ENCODE results near the gene ACAP2.

The ACAP2 gene

DNA sequence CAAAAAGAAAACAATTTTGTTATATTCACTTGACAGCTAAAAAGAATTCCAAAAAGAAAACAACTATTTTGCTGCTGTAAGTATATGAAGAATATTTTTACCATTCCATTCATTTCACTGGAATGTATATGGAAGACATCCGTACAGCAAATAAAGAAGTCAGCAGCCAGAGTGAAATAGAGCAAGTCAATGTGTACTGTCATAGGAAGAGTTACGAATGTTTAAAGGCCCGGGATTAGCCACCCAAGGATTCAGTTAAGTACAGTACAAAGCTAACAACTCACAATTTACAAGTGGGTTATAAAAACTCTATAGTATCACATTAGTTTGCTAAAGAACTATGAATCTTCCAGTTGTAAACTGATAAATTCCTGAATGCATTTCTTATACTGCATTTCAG lies 157.4 kb downstream of the ACAP2 start:
- H3K9me3 ChIP-seq: no peaks in the 10 kb centered on the region
- H3K36me3 ChIP-seq: peaks cover 91% of the 10 kb centered on the region
- no peak overlapping the region for H3K4me3 ChIP-seq (ENCODE audit: low read depth in 1 of 2, low read length in 1 of 2)
- H3K4me1 ChIP-seq (ENCODE audit: control insufficient read depth in 1 of 2, insufficient read depth in 1 of 2, low read depth in 1 of 2, low read length in 1 of 2): no peaks in the 10 kb centered on the region
- TF ChIP-seq, protein P1, sequence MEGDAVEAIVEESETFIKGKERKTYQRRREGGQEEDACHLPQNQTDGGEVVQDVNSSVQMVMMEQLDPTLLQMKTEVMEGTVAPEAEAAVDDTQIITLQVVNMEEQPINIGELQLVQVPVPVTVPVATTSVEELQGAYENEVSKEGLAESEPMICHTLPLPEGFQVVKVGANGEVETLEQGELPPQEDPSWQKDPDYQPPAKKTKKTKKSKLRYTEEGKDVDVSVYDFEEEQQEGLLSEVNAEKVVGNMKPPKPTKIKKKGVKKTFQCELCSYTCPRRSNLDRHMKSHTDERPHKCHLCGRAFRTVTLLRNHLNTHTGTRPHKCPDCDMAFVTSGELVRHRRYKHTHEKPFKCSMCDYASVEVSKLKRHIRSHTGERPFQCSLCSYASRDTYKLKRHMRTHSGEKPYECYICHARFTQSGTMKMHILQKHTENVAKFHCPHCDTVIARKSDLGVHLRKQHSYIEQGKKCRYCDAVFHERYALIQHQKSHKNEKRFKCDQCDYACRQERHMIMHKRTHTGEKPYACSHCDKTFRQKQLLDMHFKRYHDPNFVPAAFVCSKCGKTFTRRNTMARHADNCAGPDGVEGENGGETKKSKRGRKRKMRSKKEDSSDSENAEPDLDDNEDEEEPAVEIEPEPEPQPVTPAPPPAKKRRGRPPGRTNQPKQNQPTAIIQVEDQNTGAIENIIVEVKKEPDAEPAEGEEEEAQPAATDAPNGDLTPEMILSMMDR (IDR thresholded peaks at IDR 0.05): no peak
- H3K27ac ChIP-seq: no peak overlapping the region
- H3K27me3 ChIP-seq: no peaks in the 10 kb centered on the region

DNA sequence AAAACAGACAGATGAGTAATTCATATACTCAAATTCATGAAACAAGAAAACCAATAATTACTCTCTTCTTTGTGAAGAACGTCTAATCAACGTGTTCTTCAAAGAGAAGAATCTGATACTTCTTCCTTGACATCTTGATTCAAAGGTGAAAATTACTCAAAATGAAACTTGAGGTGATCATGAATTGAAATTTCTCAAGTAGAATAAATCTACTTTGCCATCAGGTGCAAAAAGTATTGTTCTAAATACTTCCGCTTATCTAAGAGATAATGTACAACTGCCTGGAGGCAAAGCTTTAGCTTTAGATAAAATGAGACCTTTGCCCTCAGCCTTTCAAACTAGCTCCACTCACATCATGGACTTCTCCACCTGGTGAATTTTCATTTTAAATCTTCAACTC lies 158.0 kb downstream of the ACAP2 start:
- no peak overlapping the region for H3K27ac ChIP-seq

GRCh38 chr3:195282961-195283360 lies 159.9 kb downstream of the ACAP2 start:
- no peak overlapping the region for H3K27ac ChIP-seq
- H3K4me3 ChIP-seq (ENCODE audit: low read depth in 1 of 2, low read length in 1 of 2): no peak overlapping the region
- no peaks in the 10 kb centered on the region for H3K4me1 ChIP-seq (ENCODE audit: control insufficient read depth in 1 of 2, insufficient read depth in 1 of 2, low read depth in 1 of 2, low read length in 1 of 2)
- TF ChIP-seq, protein P1 (IDR thresholded peaks at IDR 0.05): no peak
- H3K9me3 ChIP-seq: no peaks in the 10 kb centered on the region
- peaks cover 87% of the 10 kb centered on the region for H3K36me3 ChIP-seq
- H3K27me3 ChIP-seq: no peaks in the 10 kb centered on the region

More for the DNA sequence above, 158.0 kb downstream of the ACAP2 start:
- peaks cover 91% of the 10 kb centered on the region for H3K36me3 ChIP-seq
- H3K27me3 ChIP-seq: no peaks in the 10 kb centered on the region
- H3K4me1 ChIP-seq (ENCODE audit: control insufficient read depth in 1 of 2, insufficient read depth in 1 of 2, low read depth in 1 of 2, low read length in 1 of 2): no peaks in the 10 kb centered on the region
- TF ChIP-seq, protein P1 (IDR thresholded peaks at IDR 0.05): no peak
- H3K9me3 ChIP-seq: no peaks in the 10 kb centered on the region
- H3K4me3 ChIP-seq (ENCODE audit: low read depth in 1 of 2, low read length in 1 of 2): no peak overlapping the region

- Histone ChIP-seq H3K36me3 (peaks cover 42% of the 10 kb centered on the region), H3K4me1 (ENCODE audit: control insufficient read depth in 1 of 2, insufficient read depth in 1 of 2, low read depth in 1 of 2, low read length in 1 of 2) (peaks cover 22 to 24% of the 10 kb centered on the region in 2 experiments), H3K27me3 (no peaks in the 10 kb centered on the region), H3K27ac (peak overlapping the region; percentile 22), H3K4me3 (ENCODE audit: low read depth in 1 of 2, low read length in 1 of 2) (no peak overlapping the region), H3K9me3 (no peaks in the 10 kb centered on the region)
- TF ChIP-seq, protein P1 (IDR thresholded peaks at IDR 0.05): no peak
Observed at GRCh38 chr3:195274259-195274966, 168.4 kb downstream of the ACAP2 start.

DNA sequence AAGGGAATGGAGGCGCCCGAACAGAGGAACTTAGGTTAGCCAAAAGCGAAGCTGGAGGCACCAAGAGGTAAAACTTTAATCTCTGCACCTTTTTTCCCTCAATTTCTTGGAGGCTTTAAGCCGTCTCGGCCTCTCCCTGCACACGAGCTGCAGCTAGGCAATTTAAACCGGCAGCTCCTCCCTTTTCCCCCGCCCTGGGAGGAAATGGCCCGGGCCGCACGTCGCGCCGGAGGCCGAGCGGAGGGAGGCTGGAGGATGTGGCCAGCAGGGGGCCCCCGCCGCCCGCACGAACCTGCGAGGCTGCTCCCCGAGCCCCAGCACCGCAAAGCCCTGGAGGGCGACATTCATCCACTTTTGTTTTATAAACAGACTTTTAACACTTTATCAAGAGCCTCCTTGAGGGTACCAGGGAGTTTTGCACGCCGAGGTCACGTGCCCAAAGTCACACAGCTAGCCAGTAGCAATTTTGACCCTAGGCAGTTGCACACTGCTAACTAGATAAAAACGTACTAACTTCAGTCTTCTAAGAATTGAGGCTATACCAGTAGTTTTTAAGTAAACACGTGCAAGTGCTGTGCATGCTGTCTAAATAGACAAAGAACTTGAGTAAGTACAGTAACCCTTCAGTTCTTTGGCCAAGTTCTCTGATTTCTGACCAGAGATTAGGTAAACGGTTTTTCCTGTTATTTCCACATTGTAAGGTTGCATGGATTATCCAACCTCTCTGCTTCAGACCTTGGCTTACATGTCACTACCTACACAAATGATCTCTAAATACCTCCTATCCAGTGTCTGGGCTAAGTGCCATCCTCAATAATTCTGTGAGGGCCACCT lies 171.2 kb downstream of the ACAP2 start:
- H3K4me1 ChIP-seq (ENCODE audit: control insufficient read depth in 1 of 2, insufficient read depth in 1 of 2, low read depth in 1 of 2, low read length in 1 of 2): peaks cover 26 to 29% of the 10 kb centered on the region in 2 experiments
- H3K27ac ChIP-seq: peak overlapping the region; percentile 81
- H3K9me3 ChIP-seq: no peaks in the 10 kb centered on the region
- TF ChIP-seq, protein P1 (IDR thresholded peaks at IDR 0.05): peak; percentile 94
- no peaks in the 10 kb centered on the region for H3K27me3 ChIP-seq
- peak overlapping the region; percentile 94 to 98 for H3K4me3 ChIP-seq (ENCODE audit: low read depth in 1 of 2, low read length in 1 of 2)
- H3K36me3 ChIP-seq: peaks cover 17% of the 10 kb centered on the region
